HG03565 (cell line): Measurements from ENCODE around the gene EAPP.
"Not testable (repeated sequence)": the region's sequence is repeated elsewhere in the genome, so short reads cannot be mapped to it uniquely, and the experiment has no call there.

Experiments
- ATAC-seq: cut with Tn5 transposase; IDR thresholded peaks from one replicate; pipeline ENCODE4 v1.9.1; 2021; ENCODE audit warnings: mild to moderate bottlenecking, moderate library complexity; ENCODE audit not compliant: unreplicated experiment

Gene EAPP

GRCh38 chr14:34539407-34540180 lies at the start of gene EAPP:
EAPP (minus strand) TSS chr14:34539701; CDS start chr14:34539628, 73 bp downstream.
- ATAC-seq = peak; percentile 100

- no peak for ATAC-seq
Measured at GRCh38 chr14:34583525-34583924, 44.0 kb upstream of the EAPP start.

GRCh38 chr14:34582117-34582680 lies 42.7 kb upstream of the EAPP start:
- no peak for ATAC-seq

- ATAC-seq = no peak
Measured at GRCh38 chr14:34580381-34580780, 40.9 kb upstream of the EAPP start.

GRCh38 chr14:34571771-34572170 lies 32.3 kb upstream of the EAPP start:
- ATAC-seq = no peak

- no peak for ATAC-seq
Measured at GRCh38 chr14:34569750-34570149, 30.2 kb upstream of the EAPP start.

GRCh38 chr14:34568803-34569202 lies 29.3 kb upstream of the EAPP start:
- ATAC-seq = no peak

- no peak for ATAC-seq
Measured at GRCh38 chr14:34562776-34563150, 23.3 kb upstream of the EAPP start.

- ATAC-seq = not testable (repeated sequence)
Measured at GRCh38 chr14:34562037-34562775, 22.7 kb upstream of the EAPP start.

GRCh38 chr14:34556498-34556829 lies 17.0 kb upstream of the EAPP start:
- peak; percentile 32 for ATAC-seq

GRCh38 chr14:34555583-34556497 lies 16.3 kb upstream of the EAPP start:
- peak; percentile 62 for ATAC-seq

GRCh38 chr14:34554540-34555250 lies 15.2 kb upstream of the EAPP start:
- ATAC-seq = no peak

GRCh38 chr14:34549276-34549966 lies 9.9 kb upstream of the EAPP start:
- not testable (repeated sequence) for ATAC-seq

GRCh38 chr14:34548472-34548981 lies 9.0 kb upstream of the EAPP start:
- no peak for ATAC-seq

GRCh38 chr14:34547136-34547520 lies 7.6 kb upstream of the EAPP start:
- peak; percentile 30 for ATAC-seq

- ATAC-seq = peak; percentile 75
Measured at GRCh38 chr14:34546272-34547135, 7.0 kb upstream of the EAPP start.

GRCh38 chr14:34540181-34541059 lies 919 bp upstream of the EAPP start:
- not testable (repeated sequence) for ATAC-seq
